Mesothelial cell of epicardium (in vitro differentiated cells): Measurements from ENCODE around the gene CD58. TPM values are rescaled to one million over a fixed set of nuclear protein-coding genes. Genes with fewer than 3 reads are reported as not detected.

Experiments
- DNase-seq, 2 experiments: peaks; one replicate each; pipeline ENCODE4 v3.0.0; 2021; ENCODE audit warnings: low spot score in 2 of 2; ENCODE audit not compliant: unreplicated experiment in 2 of 2
- H3K27ac Mint-ChIP-seq: 2 replicates; pipeline ENCODE4 v1.8.0; 2021; ENCODE audit warnings: mixed read lengths
- H3K27me3 Mint-ChIP-seq: 2 replicates; pipeline ENCODE4 v1.8.0; 2021; ENCODE audit warnings: low read depth, mixed read lengths
- H3K36me3 Mint-ChIP-seq: 2 replicates; pipeline ENCODE4 v1.8.0; 2021; ENCODE audit warnings: mixed read lengths
- H3K4me1 Mint-ChIP-seq: 2 replicates; pipeline ENCODE4 v1.8.0; 2021; ENCODE audit warnings: mixed read lengths
- H3K4me3 Mint-ChIP-seq: 2 replicates; pipeline ENCODE4 v1.8.0; 2021; ENCODE audit warnings: mild to moderate bottlenecking, moderate library complexity, mixed read lengths
- H3K9me3 Mint-ChIP-seq: 2 replicates; pipeline ENCODE4 v1.8.0; 2021; ENCODE audit warnings: mixed read lengths
- CTCF ChIP-seq: fragments of 200-600 bp; sonication (generic); IDR thresholded peaks from one replicate; pipeline ENCODE4 v1.5.0; 2021; ENCODE audit warnings: antibody characterized with exemption; ENCODE audit not compliant: unreplicated experiment
- total RNA-seq: library from RNA; stranded (reverse); gene quantifications from 3 replicates; pipeline ENCODE4 v1.2.1, GENCODE V29; 2021

The CD58 gene
- total RNA-seq, 1 donor from 2014 or later: 6.6 TPM

GRCh38 chr1:116538544-116538943, 32.3 kb downstream of the CD58 start:
- no peak for DNase-seq
- no peaks in the 10 kb centered on the region for H3K27me3 Mint-ChIP-seq
- no peak for TF ChIP-seq CTCF
- H3K9me3 Mint-ChIP-seq: peaks cover 3% of the 10 kb centered on the region
- H3K4me3 Mint-ChIP-seq: no peak overlapping the region
- no peaks in the 10 kb centered on the region for H3K4me1 Mint-ChIP-seq
- H3K27ac Mint-ChIP-seq: no peak overlapping the region
- H3K36me3 Mint-ChIP-seq: peaks cover 17% of the 10 kb centered on the region

- Mint-ChIP-seq H3K27me3 (no peaks in the 10 kb centered on the region), H3K4me1 (no peaks in the 10 kb centered on the region), H3K36me3 (peaks cover 22% of the 10 kb centered on the region), H3K27ac (no peak overlapping the region), H3K9me3 (peaks cover 6% of the 10 kb centered on the region), H3K4me3 (no peak overlapping the region)
- TF ChIP-seq CTCF: no peak
- DNase-seq: no peak
These were observed 32.9 kb downstream of the CD58 start for GRCh38 chr1:116537898-116538297.

- Mint-ChIP-seq H3K9me3 (peaks cover 8% of the 10 kb centered on the region), H3K36me3 (peaks cover 24% of the 10 kb centered on the region), H3K4me3 (no peak overlapping the region), H3K27me3 (no peaks in the 10 kb centered on the region), H3K27ac (no peak overlapping the region), H3K4me1 (no peaks in the 10 kb centered on the region)
- no peak for TF ChIP-seq CTCF
- DNase-seq: no peak
These were observed 33.6 kb downstream of the CD58 start for GRCh38 chr1:116537040-116537831.

- Mint-ChIP-seq H3K4me1 (no peaks in the 10 kb centered on the region), H3K9me3 (peaks cover 8% of the 10 kb centered on the region), H3K27ac (no peak overlapping the region)
These were observed 36.6 kb downstream of the CD58 start for GRCh38 chr1:116534014-116534739.

GRCh38 chr1:116533429-116533820, 37.4 kb downstream of the CD58 start:
- peaks cover 15% of the 10 kb centered on the region for H3K9me3 Mint-ChIP-seq
- no peak overlapping the region for H3K27ac Mint-ChIP-seq
- no peak for DNase-seq
- H3K27me3 Mint-ChIP-seq: no peaks in the 10 kb centered on the region
- H3K36me3 Mint-ChIP-seq: peaks cover 22% of the 10 kb centered on the region
- no peak overlapping the region for H3K4me3 Mint-ChIP-seq
- no peaks in the 10 kb centered on the region for H3K4me1 Mint-ChIP-seq
- TF ChIP-seq CTCF: no peak

More at GRCh38 chr1:116534014-116534739, 36.6 kb downstream of the CD58 start:
- DNase-seq: no peak
- Mint-ChIP-seq H3K36me3 (peaks cover 22% of the 10 kb centered on the region), H3K27me3 (no peaks in the 10 kb centered on the region), H3K4me3 (no peak overlapping the region)
- TF ChIP-seq CTCF: no peak
